K562 (cell line): Measurements from ENCODE around the gene CFAP410. TPM values are rescaled to one million over a fixed set of nuclear protein-coding genes. Genes with fewer than 3 reads are reported as not detected.

Experiments
- ATAC-seq: fragments of 200-7000 bp; cut with Tn5 transposase; 3 replicates; pipeline ENCODE4 v1.9.1; 2020; ENCODE audit warnings: moderate library complexity
- BruUV-seq: library from RNA; stranded (reverse); fragments of 400-500 nt; replicated peaks from 2 replicates; lab custom pipeline; 2021; lab: Mats Ljungman, UMichigan
- CTCF ChIA-PET: fragments of 300-600 bp; formaldehyde crosslinking; extraction: SDS; loops from one replicate; lab custom pipeline; 2021; ENCODE audit warnings: low intra/inter-chr PET ratio; lab: Yijun Ruan, JAX
- POLR2A ChIA-PET: fragments of 300-600, 350-650 bp; sonication (Branson Sonifier 250); formaldehyde crosslinking; extraction: SDS; loops from one replicate; lab custom pipeline; 2021; ENCODE audit warnings: antibody characterized with exemption, inconsistent platforms; lab: Yijun Ruan, JAX
- DNase-seq, 4 experiments: peaks; one replicate each; pipeline versions ENCODE4 v3.0.0 to v3.0.0-alpha.2; 2011 to 2018; ENCODE audit warnings: low spot score in 3 of 4, mixed read lengths in 3 of 4; ENCODE audit errors: extremely low read depth in 1 of 4
- FAIRE-seq: peaks from 2 replicates; lab custom pipeline; 2011; peaks lifted over from hg19 to GRCh38; lab: Jason Lieb, UNC
- H2AFZ ChIP-seq: 2 replicates; pipeline ENCODE4 v1.6.0; 2011; ENCODE audit warnings: low read depth, low read length, control low read depth, inconsistent platforms
- H3K27ac ChIP-seq: fragments of 200-600 bp; 3 replicates; pipeline ENCODE4 v1.8.0; 2011; ENCODE audit warnings: low read depth, mild to moderate bottlenecking, control low read depth, inconsistent platforms, low read length, moderate library complexity, mixed read lengths; ENCODE audit errors: extremely low read depth
- H3K27me3 ChIP-seq, 2 experiments: fragments of 300-600 bp in 1 of 2; 2 replicates in 1 of 2; 3 replicates in 1 of 2; pipeline versions ENCODE4 v1.6.0 to v1.8.0; 2011; ENCODE audit warnings: inconsistent platforms in 2 of 2, low read length in 2 of 2, mild to moderate bottlenecking in 1 of 2, mixed read lengths in 1 of 2, moderate library complexity in 1 of 2; ENCODE audit not compliant: control insufficient read depth in 2 of 2, insufficient read depth in 2 of 2
- H3K36me3 ChIP-seq: fragments of 300-600 bp; 3 replicates; pipeline ENCODE4 v1.8.0; 2011; ENCODE audit warnings: mild to moderate bottlenecking, low read length, inconsistent platforms; ENCODE audit not compliant: control insufficient read depth, insufficient read depth
- H3K4me1 ChIP-seq, 2 experiments: fragments of 200-600 bp in 1 of 2; replicated peaks in 1 of 2; 2 replicates in 1 of 2; 3 replicates in 1 of 2; pipeline versions ENCODE4 v1.5.1 to v1.8.0; 2011; ENCODE audit warnings: inconsistent platforms in 2 of 2, low read length in 2 of 2, mild to moderate bottlenecking in 1 of 2, mixed read lengths in 1 of 2, moderate library complexity in 1 of 2; ENCODE audit not compliant: control insufficient read depth in 2 of 2, insufficient read depth in 2 of 2
- H3K4me2 ChIP-seq: 2 replicates; pipeline ENCODE4 v1.6.1; 2011; ENCODE audit warnings: low read length, control low read depth, inconsistent platforms, mixed read lengths; ENCODE audit not compliant: insufficient read depth
- H3K4me3 ChIP-seq: fragments of 200-600 bp; sonication (generic), shearing (Covaris generic); 2 replicates; pipeline ENCODE4 v1.5.1; 2016; ENCODE audit warnings: control low read depth, inconsistent platforms
- H3K79me2 ChIP-seq: fragments of 200-600 bp; 3 replicates; pipeline ENCODE4 v1.8.0; 2011; ENCODE audit warnings: low read length, inconsistent platforms; ENCODE audit not compliant: control insufficient read depth, insufficient read depth
- H3K9ac ChIP-seq, 2 experiments: 2 replicates each; pipeline versions ENCODE4 v1.6.0 to v1.6.1; 2011; ENCODE audit warnings: low read depth in 2 of 2, low read length in 2 of 2, control low read depth in 1 of 2, inconsistent platforms in 1 of 2, mild to moderate bottlenecking in 1 of 2, mixed read lengths in 1 of 2; ENCODE audit not compliant: insufficient read depth in 1 of 2
- H3K9me1 ChIP-seq: one replicate; pipeline ENCODE4 v1.6.0; 2011; ENCODE audit warnings: inconsistent platforms, mild to moderate bottlenecking, low read length, moderate library complexity; ENCODE audit not compliant: control insufficient read depth, insufficient read depth
- H3K9me3 ChIP-seq: replicated peaks from 2 replicates; pipeline ENCODE4 v1.5.1; 2011; ENCODE audit warnings: low read depth, low read length, inconsistent platforms; ENCODE audit not compliant: control insufficient read depth, insufficient read depth
- H4K20me1 ChIP-seq: replicated peaks from 2 replicates; pipeline ENCODE4 v1.6.1; 2011; ENCODE audit warnings: low read length, inconsistent platforms, mixed read lengths; ENCODE audit not compliant: control insufficient read depth, insufficient read depth
- ATF7 ChIP-seq: fragments of 450-650 bp; IDR thresholded peaks from 2 replicates; pipeline ENCODE4 v1.7.1; 2014; ENCODE audit warnings: mild to moderate bottlenecking, moderate library complexity
- BCOR ChIP-seq: fragments of 450-650 bp; IDR thresholded peaks from 2 replicates; pipeline ENCODE4 v1.6.1; 2016
- CBX8 ChIP-seq: fragments of 200-600 bp; sonication (generic); IDR thresholded peaks from 2 replicates; pipeline ENCODE4 v1.6.1; 2012; ENCODE audit warnings: borderline replicate concordance, mixed run types, low read depth, mild to moderate bottlenecking, moderate library complexity, mixed read lengths, low read length, control low read depth, inconsistent platforms; ENCODE audit not compliant: poor library complexity, severe bottlenecking; ENCODE audit errors: extremely low read depth
- DPF2 ChIP-seq: fragments of 450-650 bp; IDR thresholded peaks from 2 replicates; pipeline ENCODE4 v1.6.1; 2016
- FOXJ2 ChIP-seq: fragments of 200-800 bp; sonication (Bioruptor generic); IDR thresholded peaks from 2 replicates; pipeline ENCODE4 v1.6.1; 2016; ENCODE audit warnings: missing genetic modification characterization, missing compliant biosample characterization
- HDAC1 ChIP-seq, 2 experiments: fragments of 450-650 bp; IDR thresholded peaks; 2 replicates each; pipeline ENCODE4 v1.6.1; 2016 to 2017; ENCODE audit warnings: inconsistent platforms in 1 of 2, mild to moderate bottlenecking in 1 of 2, moderate library complexity in 1 of 2
- HNRNPH1 ChIP-seq: fragments of 200-400 bp; formaldehyde crosslinking; optimal IDR thresholded peaks from 2 replicates; pipeline ENCODE3; 2017; ENCODE audit warnings: low read depth, mild to moderate bottlenecking, low read length, moderate library complexity
- HSF4 ChIP-seq: fragments of 250-450 bp; sonication (Bioruptor Pico); IDR thresholded peaks from 2 replicates; pipeline ENCODE4 v2.1.2; 2022; ENCODE audit warnings: mild to moderate bottlenecking, moderate library complexity, borderline replicate concordance
- LARP7 ChIP-seq: fragments of 450-650 bp; IDR thresholded peaks from 2 replicates; pipeline ENCODE4 v1.6.1; 2016
- MED1 ChIP-seq: sonication (generic); formaldehyde crosslinking; IDR thresholded peaks from 2 replicates; pipeline ENCODE4 v1.8.1; 2023; ENCODE audit warnings: missing genetic modification reagents, borderline replicate concordance
- PTBP1 ChIP-seq: fragments of 200-400 bp; formaldehyde crosslinking; IDR thresholded peaks from 2 replicates; pipeline ENCODE4 v1.6.1; 2017; ENCODE audit warnings: low read depth, low read length
- ZC3H4 ChIP-seq: sonication (generic); formaldehyde crosslinking; IDR thresholded peaks from 2 replicates; pipeline ENCODE4 v1.9.0; 2021; ENCODE audit warnings: missing genetic modification reagents, borderline replicate concordance
- ZNF124 ChIP-seq: sonication (generic); formaldehyde crosslinking; IDR thresholded peaks from 2 replicates; pipeline ENCODE4 v1.8.1; 2022; ENCODE audit warnings: missing genetic modification reagents
- ZNF146 ChIP-seq: IDR thresholded peaks from one replicate; pipeline ENCODE4 v1.6.1; 2018; ENCODE audit warnings: missing compliant biosample characterization; ENCODE audit not compliant: unreplicated experiment
- ZNF174 ChIP-seq: fragments of 250-450 bp; sonication (Bioruptor Pico); IDR thresholded peaks from 2 replicates; pipeline ENCODE4 v1.4.0; 2020; ENCODE audit warnings: mild to moderate bottlenecking
- ZNF253 ChIP-seq: fragments of 250-450 bp; sonication (Bioruptor Pico); conservative IDR thresholded peaks from 2 replicates; pipeline ENCODE4 v1.6.1; 2021; ENCODE audit warnings: mild to moderate bottlenecking
- ZNF561 ChIP-seq: fragments of 450-650 bp; formaldehyde crosslinking; conservative IDR thresholded peaks from 2 replicates; pipeline ENCODE4 v1.4.0; 2020; ENCODE audit warnings: mild to moderate bottlenecking, moderate library complexity
- WGBS: fragments of 100-300 bp; shearing (Covaris generic); methylation state at CpG from one replicate; pipeline ENCODE4 v1.1.6; 2016; ENCODE audit warnings: low coverage, mixed read lengths; ENCODE audit not compliant: insufficient coverage; ENCODE audit errors: missing lambda C conversion rate; 5-methylcytosine and 5-hydroxymethylcytosine counted together
- in situ Hi-C: fragments of 300-500 bp; cut with MboI; formaldehyde crosslinking; loops from 4 replicates; pipeline ENCODE4 v1.15.0; 2018; ENCODE audit warnings: inconsistent platforms, mixed read lengths
- intact Hi-C: fragments of 100-400 bp; cut with micrococcal nuclease; formaldehyde crosslinking; loops from 2 replicates; pipeline ENCODE4 v1.14.2; 2022
- polyA plus RNA-seq, 8 experiments: library from polyadenylated mRNA; depleted of rRNA in 4 of 8; stranded (reverse) in 5 of 8; unstranded in 3 of 8; fragments of >200 nt; fragmentation: Nextera tagmentation in 2 of 8; fragmentation: Illumina TruSeq in 1 of 8; extraction: Ambion mirVana in 2 of 8; extraction: Trizol in 1 of 8; gene quantifications; 2 replicates each; pipeline versions ENCODE4 v1.2.1 to v1.2.3, GENCODE V29; 2011 to 2014; ENCODE audit warnings: inconsistent platforms in 1 of 8, missing spikeins in 1 of 8
- total RNA-seq, 7 experiments: library from RNA; depleted of rRNA in 6 of 7; stranded (reverse); fragments of >200 nt in 6 of 7; fragmentation: Illumina TruSeq in 2 of 7; extraction: Trizol in 2 of 7; gene quantifications; 2 replicates each; pipeline versions ENCODE4 v1.2.1 to v1.2.3, GENCODE V29; 2011 to 2021; ENCODE audit warnings: low replicate concordance in 1 of 7
- TF ChIP-seq, protein P1 (sequence below): sonication (generic); formaldehyde crosslinking; IDR thresholded peaks from 2 replicates; pipeline ENCODE4 v1.8.1; 2023; ENCODE audit warnings: mild to moderate bottlenecking, missing genetic modification reagents
- TF ChIP-seq, protein P2 (sequence below): conservative IDR thresholded peaks from 2 replicates; pipeline ENCODE4 v1.6.1; 2011; ENCODE audit warnings: low read depth, mild to moderate bottlenecking, low read length; ENCODE audit not compliant: control insufficient read depth
- TF ChIP-seq, protein P3 (sequence below), 2 experiments: fragments of 450-650 bp in 1 of 2; sonication (generic) in 1 of 2; formaldehyde crosslinking; conservative IDR thresholded peaks; 2 replicates each; pipeline versions ENCODE4 v1.4.0 to v1.8.1; 2020 to 2022; ENCODE audit warnings: mild to moderate bottlenecking in 1 of 2, missing genetic modification reagents in 1 of 2

Gene CFAP410
- total and polyA plus RNA-seq, 9 of the 15 experiments (the other 6 are each of a cell fraction or from before 2014, with no cell fraction given), result 0.07 to 17.3 (median 2.3) TPM

DNA sequence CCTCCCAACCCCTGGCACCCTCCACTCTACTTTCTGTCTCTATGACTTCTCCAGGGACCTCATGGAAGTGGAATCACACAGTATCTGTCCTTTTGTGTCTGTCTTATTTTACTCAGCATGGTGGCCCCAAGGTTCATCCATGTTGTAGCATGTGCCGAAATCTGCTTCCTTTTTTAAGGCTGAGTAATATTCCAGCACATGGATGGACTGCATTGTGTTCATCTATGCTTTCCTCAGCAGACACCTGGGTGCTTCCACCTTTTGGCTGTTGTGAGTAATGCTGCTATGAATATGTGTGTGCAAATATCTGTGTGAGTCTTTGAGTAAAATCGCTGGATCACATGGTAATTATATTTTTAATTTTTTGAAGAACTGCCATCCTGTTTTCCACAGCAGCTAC is 40.9 kb downstream of the CFAP410 start:
- peaks cover 29% of the 10 kb centered on the region for H3K79me2 ChIP-seq
- peaks cover 13 to 73% of the 10 kb centered on the region in 2 experiments for H3K4me1 ChIP-seq
- H3K9me1 ChIP-seq, result peaks cover 11% of the 10 kb centered on the region
- in situ Hi-C loops, result loop anchor here (25.0 kb wide), 1 partner anchor 136 kb away; no protein-coding TSS in a partner anchor
- H3K9ac ChIP-seq, result no peak overlapping the region
- H3K4me2 ChIP-seq, result no peak overlapping the region
- FAIRE-seq (no peak), ATAC-seq (no peak), DNase-seq (peak in 1 of 4 experiments; percentile 24)
- no peaks in the 10 kb centered on the region; the same call in 2 of the 3 replicates for H3K36me3 ChIP-seq
- ChIA-PET POLR2A (interaction anchor here (0.7 to 1.2 kb wide), 3 partner anchors 39 to 1340 kb away, joined by 3 to 5 read pairs (median 3); no protein-coding TSS in a partner anchor), CTCF (interaction anchor here (0.8 to 0.9 kb wide), 2 partner anchors 30 to 360 kb away, joined by 3 to 4 read pairs; no protein-coding TSS in a partner anchor)
- H3K4me3 ChIP-seq, result no peak overlapping the region
- no TSS peak for BruUV-seq
- no peak overlapping the region for H2AFZ ChIP-seq
- H4K20me1 ChIP-seq, result peaks cover 22% of the 10 kb centered on the region
- intact Hi-C loops, result no loop called here
- H3K27ac ChIP-seq, result no peak overlapping the region
- 0 out of 5 replicates have a peak, but pooled peaks cover 0 to 4% of the 10 kb centered on the region in 2 experiments for H3K27me3 ChIP-seq
- no peaks in the 10 kb centered on the region for H3K9me3 ChIP-seq
- WGBS, result 72% methylated on average over 2 of the region's 2 CpGs
- no peak for TF ChIP-seq ZC3H4
- 0 out of 2 replicates have a peak, but pooled peaks have one; percentile 39 for TF ChIP-seq MED1 (CRISPR knock-in tag)
- TF ChIP-seq ZNF146 (CRISPR knock-in tag), result peak; percentile 99
- TF ChIP-seq ZNF124 (CRISPR knock-in tag), result no peak
- no peak for TF ChIP-seq HNRNPH1
- no peak for TF ChIP-seq PTBP1
- TF ChIP-seq, protein P1, sequence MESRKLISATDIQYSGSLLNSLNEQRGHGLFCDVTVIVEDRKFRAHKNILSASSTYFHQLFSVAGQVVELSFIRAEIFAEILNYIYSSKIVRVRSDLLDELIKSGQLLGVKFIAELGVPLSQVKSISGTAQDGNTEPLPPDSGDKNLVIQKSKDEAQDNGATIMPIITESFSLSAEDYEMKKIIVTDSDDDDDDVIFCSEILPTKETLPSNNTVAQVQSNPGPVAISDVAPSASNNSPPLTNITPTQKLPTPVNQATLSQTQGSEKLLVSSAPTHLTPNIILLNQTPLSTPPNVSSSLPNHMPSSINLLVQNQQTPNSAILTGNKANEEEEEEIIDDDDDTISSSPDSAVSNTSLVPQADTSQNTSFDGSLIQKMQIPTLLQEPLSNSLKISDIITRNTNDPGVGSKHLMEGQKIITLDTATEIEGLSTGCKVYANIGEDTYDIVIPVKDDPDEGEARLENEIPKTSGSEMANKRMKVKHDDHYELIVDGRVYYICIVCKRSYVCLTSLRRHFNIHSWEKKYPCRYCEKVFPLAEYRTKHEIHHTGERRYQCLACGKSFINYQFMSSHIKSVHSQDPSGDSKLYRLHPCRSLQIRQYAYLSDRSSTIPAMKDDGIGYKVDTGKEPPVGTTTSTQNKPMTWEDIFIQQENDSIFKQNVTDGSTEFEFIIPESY (CRISPR knock-in tag), result no peak
- no peak for TF ChIP-seq LARP7
- TF ChIP-seq FOXJ2 (tag), result no peak
- TF ChIP-seq, protein P2, sequence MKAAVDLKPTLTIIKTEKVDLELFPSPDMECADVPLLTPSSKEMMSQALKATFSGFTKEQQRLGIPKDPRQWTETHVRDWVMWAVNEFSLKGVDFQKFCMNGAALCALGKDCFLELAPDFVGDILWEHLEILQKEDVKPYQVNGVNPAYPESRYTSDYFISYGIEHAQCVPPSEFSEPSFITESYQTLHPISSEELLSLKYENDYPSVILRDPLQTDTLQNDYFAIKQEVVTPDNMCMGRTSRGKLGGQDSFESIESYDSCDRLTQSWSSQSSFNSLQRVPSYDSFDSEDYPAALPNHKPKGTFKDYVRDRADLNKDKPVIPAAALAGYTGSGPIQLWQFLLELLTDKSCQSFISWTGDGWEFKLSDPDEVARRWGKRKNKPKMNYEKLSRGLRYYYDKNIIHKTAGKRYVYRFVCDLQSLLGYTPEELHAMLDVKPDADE, result no peak
- no peak for TF ChIP-seq CBX8
- TF ChIP-seq HSF4, result no peak
- no peak for TF ChIP-seq ZNF253 (CRISPR knock-in tag)
- no peak for TF ChIP-seq HDAC1 (IDR thresholded peaks at IDR 0.05)
- no peak for TF ChIP-seq ATF7
- TF ChIP-seq, protein P3, sequence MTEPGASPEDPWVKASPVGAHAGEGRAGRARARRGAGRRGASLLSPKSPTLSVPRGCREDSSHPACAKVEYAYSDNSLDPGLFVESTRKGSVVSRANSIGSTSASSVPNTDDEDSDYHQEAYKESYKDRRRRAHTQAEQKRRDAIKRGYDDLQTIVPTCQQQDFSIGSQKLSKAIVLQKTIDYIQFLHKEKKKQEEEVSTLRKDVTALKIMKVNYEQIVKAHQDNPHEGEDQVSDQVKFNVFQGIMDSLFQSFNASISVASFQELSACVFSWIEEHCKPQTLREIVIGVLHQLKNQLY (CRISPR knock-in tag; conservative IDR thresholded peaks at IDR 0.05), result no peak
- 0 out of 2 replicates have a peak, but pooled peaks have one; percentile 64 for TF ChIP-seq BCOR
- no peak for TF ChIP-seq ZNF561
- no peak for TF ChIP-seq DPF2
- no peak for TF ChIP-seq ZNF174 (CRISPR knock-in tag)
